HG03039 (cell line): Measurements from ENCODE around the gene OR4E1.
"Not testable (repeated sequence)": the region's sequence is repeated elsewhere in the genome, so short reads cannot be mapped to it uniquely, and the experiment has no call there.

ENCODE experiments used
- ATAC-seq: cut with Tn5 transposase; IDR thresholded peaks from one replicate; pipeline ENCODE4 v1.9.1; 2021; ENCODE audit warnings: mild to moderate bottlenecking, moderate library complexity; ENCODE audit not compliant: unreplicated experiment

OR4E1 gene

GRCh38 chr14:21673718-21674117, at the start of gene OR4E1:
Gene OR4E1, minus strand, starts transcription at chr14:21673818. Its CDS starts 2,883 bp downstream, at chr14:21670935.
- no peak for ATAC-seq

GRCh38 chr14:21721504-21721903, 47.9 kb upstream of the OR4E1 start:
- ATAC-seq = no peak

- no peak for ATAC-seq
These were observed 46.2 kb upstream of the OR4E1 start for GRCh38 chr14:21719841-21720240.

- ATAC-seq = no peak
These were observed 40.8 kb upstream of the OR4E1 start for GRCh38 chr14:21714318-21714929.

GRCh38 chr14:21712036-21712435, 38.4 kb upstream of the OR4E1 start:
- ATAC-seq = no peak

GRCh38 chr14:21711360-21711961, 37.8 kb upstream of the OR4E1 start:
- ATAC-seq = no peak

- no peak for ATAC-seq
These were observed 30.7 kb upstream of the OR4E1 start for GRCh38 chr14:21704338-21704737.

GRCh38 chr14:21703357-21704326, 30.0 kb upstream of the OR4E1 start:
- ATAC-seq = no peak

GRCh38 chr14:21702316-21702715, 28.7 kb upstream of the OR4E1 start:
- no peak for ATAC-seq

GRCh38 chr14:21699551-21699950, 25.9 kb upstream of the OR4E1 start:
- no peak for ATAC-seq

- not testable (repeated sequence) for ATAC-seq
These were observed 24.9 kb upstream of the OR4E1 start for GRCh38 chr14:21698538-21698937.

GRCh38 chr14:21697662-21698061, 24.0 kb upstream of the OR4E1 start:
- ATAC-seq = not testable (repeated sequence)

- ATAC-seq = no peak
These were observed 20.8 kb upstream of the OR4E1 start for GRCh38 chr14:21694425-21694824.

GRCh38 chr14:21686468-21686867, 12.8 kb upstream of the OR4E1 start:
- ATAC-seq = no peak

GRCh38 chr14:21680072-21680471, 6.5 kb upstream of the OR4E1 start:
- no peak for ATAC-seq

GRCh38 chr14:21675566-21675965, 1.9 kb upstream of the OR4E1 start:
- ATAC-seq = no peak

- ATAC-seq = no peak
These were observed 1.5 kb downstream of the OR4E1 start for GRCh38 chr14:21672116-21672515.

- no peak for ATAC-seq
These were observed 2.2 kb downstream of the OR4E1 start for GRCh38 chr14:21671371-21671770.

GRCh38 chr14:21669284-21669683, 4.3 kb downstream of the OR4E1 start:
- ATAC-seq = no peak

- ATAC-seq = no peak
These were observed 5.2 kb downstream of the OR4E1 start for GRCh38 chr14:21668377-21668776.

GRCh38 chr14:21656980-21657379, 16.6 kb downstream of the OR4E1 start:
- no peak for ATAC-seq

- no peak for ATAC-seq
These were observed 19.4 kb downstream of the OR4E1 start for GRCh38 chr14:21654215-21654614.
